CD4-positive, alpha-beta T cell treated with Interleukin-17A for 4 hours (primary cell): Measurements from ENCODE around the gene KLHL3.

ENCODE experiments used
- DNase-seq: peaks from one replicate; pipeline ENCODE4 v3.0.0-alpha.2; 2020; ENCODE audit warnings: mixed read lengths

KLHL3 gene

DNA sequence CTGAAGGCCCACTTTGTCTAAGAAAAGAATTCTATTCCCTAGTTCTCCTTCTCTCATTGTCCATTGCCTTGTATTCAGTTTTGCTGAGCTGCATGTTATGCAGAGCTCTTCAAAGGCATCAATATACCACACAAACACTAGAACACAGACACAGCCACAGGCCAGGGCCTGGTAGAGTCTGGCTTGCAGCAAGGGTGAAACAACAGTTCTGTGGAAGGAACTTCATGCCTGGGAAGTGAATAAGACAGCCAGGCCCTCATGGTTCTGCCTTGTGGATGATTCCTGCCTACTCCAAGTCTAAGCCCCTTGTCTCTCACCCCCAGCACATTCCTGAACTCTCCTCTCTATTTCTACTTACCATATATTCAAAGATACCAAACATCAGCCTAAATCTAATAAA is 30.8 kb downstream of the KLHL3 start:
- DNase-seq: no peak

DNA sequence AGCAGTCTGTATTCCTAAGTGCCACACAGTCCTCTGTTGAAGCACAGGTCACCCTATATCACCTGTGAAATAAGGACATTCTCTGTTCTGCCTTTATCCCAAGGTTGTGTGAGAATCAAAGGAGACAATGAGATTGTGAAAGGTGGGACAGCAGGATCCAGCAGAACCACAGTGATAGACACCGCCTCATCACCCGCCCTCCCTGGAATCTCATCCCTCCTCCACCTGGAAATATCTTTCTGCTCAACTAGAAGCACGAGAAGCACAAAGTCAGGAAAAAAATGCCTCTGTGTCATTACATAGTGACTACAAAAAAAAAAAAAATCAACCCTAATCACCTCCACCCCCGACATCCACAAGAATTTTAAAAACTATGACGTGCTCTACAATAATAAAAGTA is 32.3 kb downstream of the KLHL3 start:
- DNase-seq: no peak

DNA sequence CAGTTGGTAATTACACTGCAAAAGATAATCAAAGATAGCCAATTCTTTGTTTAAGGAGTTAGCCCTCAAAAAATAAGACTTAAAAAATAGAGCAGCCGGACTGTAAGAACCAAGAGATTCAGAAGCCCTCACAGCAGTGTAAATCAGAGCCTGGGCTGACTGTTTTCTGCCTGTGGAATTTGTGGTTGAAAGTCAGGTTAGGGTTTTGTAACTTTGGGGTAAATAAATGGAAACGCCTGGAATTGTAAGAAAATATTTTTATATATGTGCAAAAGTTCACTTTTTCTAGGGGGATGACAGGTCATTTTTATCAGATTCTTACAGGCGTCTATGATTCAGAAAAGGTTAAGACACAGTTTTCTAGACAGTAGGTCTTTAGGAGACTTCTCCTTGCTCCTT is 35.6 kb downstream of the KLHL3 start:
- DNase-seq: no peak

DNA sequence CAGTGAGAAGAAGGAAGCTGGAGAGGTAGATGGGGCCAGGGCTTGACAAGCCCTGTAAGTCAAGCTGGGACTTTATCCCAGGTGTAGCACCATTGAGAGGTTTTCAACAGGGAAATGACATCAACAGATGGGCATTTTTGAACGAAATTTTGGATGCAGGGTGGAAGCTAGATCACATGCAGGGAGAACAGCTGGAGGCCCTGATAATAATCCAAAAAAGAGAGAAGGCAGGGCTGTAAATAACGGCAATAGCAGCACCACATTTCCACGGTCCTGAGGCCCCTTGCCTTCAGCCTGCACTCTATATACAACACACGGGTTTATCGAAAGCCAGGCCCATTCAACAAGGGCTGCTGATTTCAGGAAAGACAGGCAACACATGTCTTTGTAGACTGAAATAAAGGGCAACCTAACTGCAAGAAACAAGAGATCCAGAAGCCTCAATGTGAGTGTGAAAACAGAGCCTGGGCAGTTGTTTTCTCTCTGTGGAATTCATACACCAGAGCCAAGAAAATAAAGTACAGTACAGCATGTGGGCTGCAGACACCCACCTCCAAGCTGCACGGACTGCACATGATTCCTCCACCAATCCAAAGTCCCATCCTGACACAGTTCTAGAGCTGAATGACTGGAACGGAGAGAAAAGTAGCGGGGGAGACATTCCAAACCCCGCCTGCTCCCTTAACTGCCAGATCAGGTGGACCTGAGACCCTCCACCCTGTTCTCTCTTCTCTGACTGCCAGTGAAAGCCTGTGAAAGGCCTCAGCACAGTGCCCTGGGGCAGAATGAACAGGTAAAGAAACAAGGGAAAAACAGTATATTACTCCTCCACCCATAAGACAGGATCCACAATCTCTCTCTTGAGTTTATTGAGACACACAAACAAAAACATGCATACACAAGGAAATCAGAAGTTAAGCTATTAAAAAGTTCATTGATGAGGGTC is 36.3 kb downstream of the KLHL3 start:
- no peak for DNase-seq

DNA sequence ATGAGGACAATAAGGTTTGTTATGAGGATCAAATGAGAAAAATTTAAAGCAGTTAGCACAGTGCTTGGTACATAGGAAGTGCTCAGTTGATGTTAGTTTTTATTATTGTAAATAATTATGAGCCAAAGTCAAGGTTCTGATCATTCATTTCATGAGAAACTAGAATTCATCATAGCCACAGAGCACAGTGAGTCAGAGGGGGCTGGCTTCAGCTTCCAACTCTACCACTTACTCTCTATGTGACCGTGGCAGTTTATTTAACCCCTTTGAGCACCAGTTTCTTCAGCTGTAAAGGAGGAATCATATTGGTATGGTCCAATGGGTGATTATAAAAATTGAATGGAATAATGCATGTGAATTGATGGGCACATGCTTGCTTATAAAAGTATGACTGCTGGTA is 39.4 kb downstream of the KLHL3 start:
- DNase-seq: peak; percentile 49

DNA sequence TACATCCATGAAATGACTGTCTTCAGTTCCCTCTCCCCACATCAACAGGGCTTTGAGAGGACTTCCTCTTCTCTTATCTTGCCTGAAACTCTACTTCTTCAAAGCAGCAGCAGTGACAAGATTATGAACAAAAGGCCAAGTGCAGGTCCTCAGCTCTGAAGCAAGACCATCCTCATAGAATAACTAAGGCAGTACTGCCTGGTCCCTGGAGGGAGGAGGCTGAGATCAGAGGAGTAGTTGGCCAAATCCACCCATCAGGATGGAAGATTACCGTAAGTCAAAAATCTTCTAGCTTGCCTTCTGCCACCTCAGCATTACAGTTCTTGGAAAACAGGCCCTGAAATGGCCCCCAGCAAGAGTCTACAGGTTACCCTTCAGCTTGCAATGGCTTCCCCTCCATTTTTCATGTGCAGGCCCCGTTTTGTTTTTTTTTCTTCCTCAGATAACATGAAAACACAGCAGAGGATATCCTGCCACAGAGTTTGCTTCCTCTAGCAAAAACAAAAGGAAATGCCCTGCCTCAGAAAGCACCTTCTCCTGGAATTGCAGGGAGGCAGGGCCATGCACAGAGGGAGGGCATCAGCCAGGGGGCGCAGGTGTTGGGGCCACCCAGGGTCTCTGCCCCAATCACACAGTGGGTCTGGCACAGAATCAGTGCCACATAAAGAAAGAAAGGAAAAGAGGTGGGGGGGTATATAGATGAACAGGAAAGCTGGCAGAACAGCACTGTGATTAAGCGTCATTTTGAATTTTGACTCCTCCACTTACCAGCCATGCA is 40.0 kb downstream of the KLHL3 start:
- DNase-seq: peak; percentile 55

DNA sequence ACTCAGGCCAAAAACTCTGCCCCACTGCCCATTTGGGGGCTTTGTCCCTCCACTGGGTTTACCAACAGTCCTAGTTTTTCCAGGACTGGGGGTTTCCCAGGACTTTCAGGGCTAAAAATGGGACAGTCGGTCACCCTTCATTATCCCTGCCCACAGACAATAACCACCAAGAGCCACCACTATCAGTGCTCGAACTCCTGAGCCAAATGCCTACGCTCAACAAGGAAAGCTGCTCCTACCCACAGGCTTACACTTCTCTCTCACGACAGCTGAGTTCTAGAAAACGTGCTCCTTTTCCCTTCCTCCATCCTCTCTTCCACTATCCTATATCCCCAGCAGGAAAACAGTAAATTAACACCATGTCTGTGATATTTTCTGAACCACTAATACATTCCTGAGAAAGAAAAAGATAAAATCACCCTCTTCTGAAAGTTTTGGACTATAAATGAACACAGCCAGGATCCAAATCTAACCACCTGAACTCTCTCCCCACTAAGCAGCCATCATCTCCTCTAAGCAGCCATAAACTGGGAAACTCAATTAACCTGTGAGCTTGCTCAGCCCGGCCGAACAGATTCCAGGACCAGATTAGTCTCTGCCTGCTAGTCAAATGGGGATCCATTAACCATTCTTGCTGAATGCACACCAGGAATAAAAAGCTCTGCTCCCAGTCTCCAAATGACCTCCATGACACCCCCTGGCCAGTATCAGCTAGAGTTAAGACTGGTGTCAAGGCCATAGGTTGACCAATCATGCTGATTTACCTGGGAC is 41.8 kb downstream of the KLHL3 start:
- no peak for DNase-seq

DNA sequence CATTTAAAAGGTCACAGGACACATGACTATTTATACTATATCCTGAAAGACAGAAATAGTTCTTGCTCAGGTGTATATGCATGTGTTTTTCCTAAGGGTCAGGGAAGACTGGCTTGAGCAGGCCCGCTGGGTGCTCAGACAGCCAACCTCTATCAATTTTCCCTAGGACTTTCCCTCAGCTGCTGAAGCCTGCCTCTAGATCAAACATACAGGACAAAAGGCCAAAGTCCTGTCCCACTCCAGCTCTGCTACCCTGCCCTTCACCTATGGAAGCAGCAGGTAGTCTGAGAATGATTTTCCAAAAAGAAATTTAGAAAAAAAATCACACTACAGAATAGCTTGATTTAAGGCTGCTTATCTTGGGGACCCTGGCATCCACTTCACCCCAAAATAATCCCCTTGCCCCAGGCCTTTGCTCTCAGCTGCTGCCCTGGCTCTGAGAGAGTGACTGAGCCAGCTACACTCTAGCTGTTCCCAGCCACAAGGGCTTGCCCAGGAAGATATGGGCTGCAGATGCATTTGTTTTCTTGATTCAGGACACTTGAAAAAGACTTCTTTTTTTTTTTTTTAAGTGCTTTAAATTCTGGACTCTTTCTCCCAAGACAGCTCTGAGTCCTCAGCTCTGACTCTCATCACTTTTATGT is 42.5 kb downstream of the KLHL3 start:
- DNase-seq: no peak

DNA sequence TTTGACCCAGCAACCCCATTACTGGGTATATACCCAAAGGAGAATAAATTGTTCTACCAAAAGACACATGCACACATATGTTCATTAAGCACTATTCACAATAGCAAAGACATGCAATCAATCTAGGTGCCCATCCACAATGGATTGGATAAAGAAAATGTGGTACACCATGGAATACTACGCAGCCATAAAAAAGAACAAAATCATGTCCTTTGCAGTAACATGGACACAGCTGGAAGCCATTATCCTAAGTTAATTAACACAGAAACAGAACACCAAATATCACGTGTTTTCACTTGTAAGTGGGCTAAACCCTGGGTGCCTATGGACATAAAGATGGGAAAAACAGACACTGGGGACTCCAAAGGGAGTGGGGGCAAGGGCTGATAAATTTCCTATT is 46.6 kb downstream of the KLHL3 start:
- no peak for DNase-seq

DNA sequence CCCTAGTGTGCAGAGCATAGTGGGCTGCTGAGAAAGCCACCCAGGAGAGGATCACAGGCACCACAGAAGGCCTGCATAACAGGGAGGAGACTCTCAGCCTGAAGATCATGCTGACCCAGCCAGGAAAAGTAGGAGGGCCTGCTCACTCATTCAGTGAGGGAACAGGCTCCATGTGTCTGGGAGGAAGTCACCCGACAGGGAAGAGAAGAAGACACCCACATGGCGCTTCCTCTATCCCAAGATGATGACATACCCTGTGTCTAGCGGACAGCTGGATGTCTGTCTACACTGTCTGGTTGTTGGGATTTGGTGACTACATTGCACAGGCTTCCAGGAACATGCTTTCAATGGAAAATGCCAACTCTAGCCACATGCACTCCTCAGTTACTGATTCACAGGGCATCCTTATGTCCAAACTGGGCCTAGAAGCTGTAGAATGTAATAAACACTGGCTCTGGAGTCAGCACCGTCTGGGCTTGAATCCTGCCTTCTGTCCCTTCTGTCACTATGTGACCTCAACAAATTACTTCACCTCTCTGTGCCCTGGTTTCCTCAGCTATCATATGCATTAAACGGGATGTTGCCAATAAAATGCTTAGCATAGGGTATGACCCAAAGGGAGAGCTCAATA is 47.6 kb downstream of the KLHL3 start:
- no peak for DNase-seq

DNA sequence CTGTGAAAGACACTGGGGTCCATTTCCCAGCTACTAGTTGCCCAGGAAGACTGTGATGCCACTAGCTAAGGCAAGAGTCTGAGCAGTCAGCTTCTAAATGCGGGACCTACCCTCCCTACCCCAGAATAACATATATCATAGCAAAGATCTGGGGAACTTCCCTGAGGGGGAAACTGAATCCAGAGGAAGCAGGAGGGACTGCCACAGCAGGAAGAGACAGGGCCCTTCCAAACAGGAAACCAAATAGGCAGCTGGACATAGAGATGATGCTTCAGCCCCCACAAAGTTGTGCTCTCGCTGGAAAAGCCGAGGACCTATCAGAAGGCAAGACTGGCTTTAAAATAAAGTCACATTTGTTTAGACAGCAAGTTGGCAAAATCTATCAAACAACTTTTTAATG is 51.1 kb downstream of the KLHL3 start:
- no peak for DNase-seq

DNA sequence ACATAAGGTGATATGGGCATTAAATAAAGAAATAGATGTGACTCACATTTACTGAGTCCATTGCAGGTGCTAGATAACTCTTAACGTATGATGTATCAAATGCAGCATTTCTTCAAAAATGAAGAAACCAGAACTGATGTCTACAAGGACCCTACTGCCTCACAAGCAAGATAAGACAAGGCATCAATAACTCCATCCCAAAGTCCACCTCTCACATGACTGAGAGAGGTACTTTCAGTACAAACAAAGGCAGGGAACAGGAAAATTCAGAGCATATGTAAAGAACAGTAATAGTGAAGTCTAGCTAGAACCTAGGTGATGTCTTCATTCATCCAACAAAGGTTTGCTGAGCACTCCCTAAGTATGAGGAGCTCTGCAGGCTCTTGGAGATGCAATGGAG is 54.7 kb downstream of the KLHL3 start:
- no peak for DNase-seq

DNA sequence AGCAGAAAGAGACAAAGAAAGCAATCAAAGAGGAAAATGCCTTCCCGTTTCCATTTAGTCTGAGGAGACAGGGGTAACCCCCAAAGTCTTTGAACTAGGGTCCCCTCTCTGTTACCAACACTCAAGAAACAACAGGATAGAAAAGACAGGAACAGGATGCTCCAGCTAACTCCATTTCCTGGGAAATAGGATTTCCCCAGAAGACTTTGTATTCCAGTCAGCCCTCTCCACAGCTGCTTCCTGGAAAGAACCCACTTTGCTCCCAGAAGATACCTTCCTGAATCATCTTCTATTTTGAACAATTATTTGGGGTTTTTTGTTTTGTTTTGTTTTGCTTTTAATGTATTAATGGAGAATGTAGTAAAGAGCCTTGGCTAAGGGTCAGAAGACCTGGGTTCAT is 56.0 kb downstream of the KLHL3 start:
- no peak for DNase-seq

DNA sequence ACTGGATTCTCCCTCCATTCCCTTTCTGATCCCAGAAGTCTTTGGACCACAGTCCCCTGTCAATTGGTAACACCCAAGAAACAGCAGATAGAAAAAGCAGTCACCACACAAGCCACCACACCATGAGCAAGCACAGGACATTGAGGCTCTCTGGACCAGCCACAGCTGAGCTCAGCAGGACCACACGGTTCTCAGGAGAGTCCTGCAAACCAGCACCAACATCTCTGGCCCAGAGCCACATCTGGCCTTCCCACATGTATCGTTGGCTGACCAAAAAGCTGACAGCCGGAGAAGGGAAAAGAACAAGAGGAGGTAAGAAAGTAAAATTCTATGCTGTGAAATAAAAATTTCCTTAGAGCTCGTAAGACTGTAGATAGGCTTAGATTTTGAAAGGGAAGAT is 56.7 kb downstream of the KLHL3 start:
- no peak for DNase-seq

DNA sequence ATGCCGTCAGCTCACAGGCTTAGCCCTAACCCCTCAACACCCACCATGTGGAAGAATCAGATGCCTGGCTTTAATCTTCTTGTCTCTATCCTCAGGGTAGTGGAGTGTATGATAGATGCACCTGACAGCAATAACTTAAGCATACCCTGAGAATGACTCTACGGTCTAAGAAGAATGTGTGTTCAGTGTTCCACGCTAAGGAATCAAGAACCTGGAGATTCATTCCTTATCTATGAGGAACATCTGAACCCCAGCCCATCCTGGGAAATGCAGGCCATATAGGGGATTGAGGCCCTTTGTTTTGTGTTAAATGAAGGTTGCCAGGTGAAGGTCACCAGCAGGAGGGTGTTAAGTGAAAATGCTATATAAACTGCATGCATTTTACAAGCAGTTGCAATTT is 63.0 kb downstream of the KLHL3 start:
- DNase-seq: no peak

DNA sequence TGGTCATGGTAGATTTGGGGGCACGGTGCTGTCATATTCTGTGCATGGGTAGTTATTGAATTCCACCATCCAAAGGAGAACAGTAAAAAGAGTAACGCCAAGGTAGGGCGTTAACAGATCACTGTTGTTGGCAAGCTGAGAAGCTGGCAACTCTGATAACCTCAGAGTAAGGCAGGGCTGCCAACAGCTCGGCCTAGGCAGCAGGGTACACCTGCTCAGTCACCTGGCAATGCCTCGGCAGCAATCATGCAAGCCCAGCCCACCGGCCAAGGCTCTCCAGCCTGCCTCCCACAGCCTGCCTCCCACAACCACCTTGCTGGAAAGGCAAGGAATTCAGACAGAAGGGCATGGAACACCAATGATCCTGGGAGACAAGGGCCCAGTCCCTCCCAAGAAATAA is 63.9 kb downstream of the KLHL3 start:
- no peak for DNase-seq

DNA sequence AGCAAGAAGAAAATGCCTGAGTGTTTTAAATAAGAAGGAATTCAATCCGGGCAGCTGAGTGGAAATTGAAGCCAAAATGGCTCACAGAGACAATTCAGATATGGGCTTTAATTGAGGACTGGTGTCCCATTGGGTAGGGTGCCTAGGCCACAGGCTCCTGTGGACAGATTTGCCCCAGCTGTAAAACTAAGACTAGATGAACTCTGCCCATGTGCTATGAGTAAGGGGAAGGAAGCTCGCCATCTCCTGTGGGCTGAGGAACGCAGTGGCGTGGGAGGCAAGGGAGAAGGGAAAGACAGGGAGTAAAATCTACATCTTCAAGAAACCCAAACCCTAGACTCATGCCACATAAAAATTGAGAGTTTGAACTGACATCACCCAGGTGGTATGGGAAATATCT is 66.1 kb downstream of the KLHL3 start:
- no peak for DNase-seq

DNA sequence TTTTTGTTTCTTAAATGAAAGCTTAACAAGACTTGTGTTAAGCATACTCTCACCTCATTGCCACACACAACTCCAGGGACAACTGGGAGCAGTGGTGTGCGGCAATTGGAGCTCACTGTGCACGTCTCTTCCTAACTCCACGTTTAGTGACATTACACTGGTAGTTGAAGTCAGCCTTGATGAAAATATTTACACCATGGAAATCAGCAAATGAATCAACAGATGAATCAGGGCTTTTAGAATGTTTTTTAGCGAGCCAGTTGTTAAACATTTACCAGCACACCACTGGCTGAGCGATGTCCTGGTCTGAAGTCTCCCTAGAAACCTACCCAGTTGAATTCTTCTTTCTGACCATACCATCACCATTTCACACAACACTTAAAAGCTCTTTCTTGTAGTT is 67.3 kb downstream of the KLHL3 start:
- no peak for DNase-seq

DNA sequence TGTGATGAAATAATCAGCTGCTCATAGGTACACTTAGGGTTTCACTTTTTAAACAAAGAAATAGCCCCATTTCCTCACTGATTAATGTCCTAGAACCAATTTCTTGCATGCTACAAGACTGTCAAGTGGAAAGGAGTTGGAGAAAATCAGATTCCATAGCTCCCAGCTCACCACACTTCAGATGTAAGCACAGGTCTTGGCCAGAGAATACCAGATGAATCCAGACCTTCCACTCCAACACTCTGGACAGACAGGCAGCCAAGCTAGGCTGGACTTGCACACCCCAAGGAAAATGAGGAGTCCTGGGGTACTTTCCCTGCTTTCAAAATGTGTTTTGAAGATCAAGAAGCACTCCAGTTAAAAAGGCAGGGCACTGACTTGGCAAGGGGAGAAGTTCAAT is 68.5 kb downstream of the KLHL3 start:
- DNase-seq: no peak

DNA sequence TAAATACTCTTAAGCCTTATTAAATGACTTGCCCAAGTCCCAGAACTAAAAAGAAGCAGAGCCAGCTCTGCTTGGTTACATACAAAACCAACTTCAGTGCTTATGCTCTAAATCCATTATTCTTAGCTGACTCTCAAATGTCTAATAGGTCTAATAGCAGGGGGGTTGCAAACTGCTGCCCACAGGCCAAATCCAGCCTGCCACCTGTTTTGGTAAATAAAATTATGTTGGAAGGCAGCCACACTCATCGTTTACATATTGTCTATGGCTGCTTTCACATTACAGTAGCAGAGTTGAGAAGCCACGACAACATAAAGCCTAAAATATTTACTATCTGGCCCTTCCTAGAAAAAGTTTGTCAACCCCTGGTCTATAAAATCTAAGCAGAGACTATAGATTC is 69.0 kb downstream of the KLHL3 start:
- DNase-seq: no peak

DNA sequence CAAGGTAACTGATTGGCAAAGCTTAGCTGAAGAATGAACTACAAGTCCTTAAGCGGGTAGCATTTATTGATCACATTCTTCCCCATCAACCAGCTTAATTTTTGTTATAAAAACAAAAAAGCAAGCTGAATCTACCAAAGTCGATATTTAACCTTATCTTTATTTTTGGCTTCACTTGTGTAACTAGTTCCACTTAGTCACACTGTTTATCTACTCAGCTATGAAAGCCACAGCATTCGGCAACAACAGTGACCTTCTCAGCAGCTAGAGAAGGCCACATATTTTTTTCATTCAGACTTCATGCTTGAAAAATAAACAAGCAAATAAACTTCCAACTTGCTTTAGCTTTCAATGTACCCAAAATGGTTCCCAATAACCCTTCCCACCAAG is 69.4 kb downstream of the KLHL3 start:
- DNase-seq: peak; percentile 9

DNA sequence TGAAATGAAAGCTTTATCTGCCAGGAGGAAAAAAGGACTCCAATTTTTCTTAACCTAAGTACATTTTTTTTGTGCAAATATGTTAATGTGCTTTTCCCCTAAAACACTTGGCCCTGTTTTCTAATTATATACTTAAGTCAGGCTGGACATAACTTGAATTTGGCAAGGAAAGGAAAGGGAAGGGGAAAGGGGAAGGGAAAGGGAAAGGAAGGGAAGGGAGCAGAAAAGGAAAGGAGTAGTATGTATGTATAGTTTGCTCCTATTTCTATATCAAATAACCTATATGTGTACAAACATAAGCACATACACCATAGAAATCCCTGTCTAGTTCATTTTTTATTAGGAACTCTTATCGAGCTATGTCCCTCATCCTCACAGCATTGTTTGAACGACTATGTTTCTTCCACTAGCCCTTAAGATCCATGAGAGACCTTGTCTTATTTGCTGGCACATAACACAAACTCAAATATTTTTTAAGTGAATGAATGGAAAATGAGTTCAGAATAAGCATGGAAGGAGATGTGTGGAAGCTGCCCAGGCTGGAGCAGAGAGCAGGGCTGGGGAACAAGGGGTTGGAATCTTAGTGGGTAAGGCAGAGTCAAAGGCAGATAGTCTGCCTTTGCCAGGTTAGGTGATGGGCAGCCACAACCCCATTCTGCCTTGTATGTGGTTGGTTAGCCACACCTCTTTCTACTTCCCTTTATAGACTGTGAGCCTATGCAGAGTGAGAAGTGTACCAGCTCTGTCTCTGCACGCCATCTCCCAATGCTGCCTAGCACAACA is 70.0 kb downstream of the KLHL3 start:
- DNase-seq: peak; percentile 59
